ENCODE measurements around the gene TRIM25.

Gene TRIM25

DNA sequence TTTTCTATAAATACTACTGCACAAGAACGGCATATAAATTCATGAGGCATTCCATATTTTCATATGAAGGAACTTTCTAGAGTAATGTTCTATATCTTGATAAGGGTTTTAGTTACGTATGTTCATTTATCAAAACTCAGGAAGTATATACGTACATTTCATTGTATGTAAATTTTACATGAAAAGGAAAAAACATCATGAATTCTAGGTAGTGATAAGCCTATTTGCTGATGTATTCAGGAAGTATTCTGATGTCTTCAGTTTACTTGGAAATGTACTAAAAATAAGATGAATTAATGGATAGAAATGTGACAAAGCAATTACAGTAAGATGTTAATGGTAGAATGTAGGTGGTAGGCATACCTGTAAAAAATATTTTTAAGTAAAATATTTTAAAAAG lies 75.2 kb downstream of the TRIM25 start:
- TF ChIP-seq ZBTB7A (IDR thresholded peaks at IDR 0.05; ENCODE audit: low read depth): no peak
- TF ChIP-seq TEAD4 (IDR thresholded peaks at IDR 0.05): no peak
- no peak for TF ChIP-seq EP300 (IDR thresholded peaks at IDR 0.05; ENCODE audit: borderline replicate concordance)
- no peak for TF ChIP-seq USF1 (IDR thresholded peaks at IDR 0.05)
- TF ChIP-seq TCF12 (IDR thresholded peaks at IDR 0.05; ENCODE audit: low read depth): no peak
